HCT116 (cell line): ENCODE data around the gene SCGN. TPM values are rescaled to one million over a fixed set of nuclear protein-coding genes. Genes with fewer than 3 reads are reported as not detected.

Source experiments
- ATAC-seq: fragments of 200-7000 bp; cut with Tn5 transposase; 2 replicates; pipeline ENCODE4 v1.9.1; 2020; ENCODE audit warnings: mild to moderate bottlenecking, moderate library complexity
- BruUV-seq: library from RNA; stranded (reverse); fragments of 400-500 nt; replicated peaks from 2 replicates; lab custom pipeline; 2021; lab: Mats Ljungman, UMichigan
- CTCF ChIA-PET: fragments of 300-600 bp; sonication (Branson Sonifier 250); formaldehyde crosslinking; loops from one replicate; lab custom pipeline; 2021; ENCODE audit warnings: antibody characterized with exemption; lab: Charles Lee
- POLR2A ChIA-PET: fragments of 300-600, 350-600 bp; sonication (Branson Sonifier 250); formaldehyde crosslinking; loops from one replicate; lab custom pipeline; 2021; ENCODE audit warnings: antibody characterized with exemption; lab: Charles Lee
- RAD21 ChIA-PET, 2 experiments: fragments of 300-600 bp; sonication (Branson Sonifier 250); formaldehyde crosslinking; loops; one replicate each; lab custom pipeline; 2023; ENCODE audit warnings: low total read pairs in 2 of 2; ENCODE audit not compliant: uncharacterized antibody in 2 of 2, unreplicated experiment in 2 of 2, low non-redundant PET in 1 of 2; lab: Charles Lee
- DNase-seq: peaks from one replicate; pipeline ENCODE4 v3.0.0-alpha.2; 2010; ENCODE audit warnings: low read depth, low spot score
- H2AFZ ChIP-seq: fragments of 200-600 bp; shearing (Covaris generic), sonication (generic); 2 replicates; pipeline ENCODE4 v1.6.1; 2017; ENCODE audit warnings: low read depth, mixed run types, mixed read lengths, antibody characterized with exemption, low read length; ENCODE audit not compliant: poor library complexity, severe bottlenecking
- H3K27ac ChIP-seq: 2 replicates; pipeline ENCODE4 v1.5.1; 2012; ENCODE audit warnings: low read depth, low read length
- H3K27me3 ChIP-seq: fragments of 200-600 bp; sonication (generic); 2 replicates; pipeline ENCODE4 v1.6.1; 2016; ENCODE audit warnings: mixed run types, low read length, mixed read lengths; ENCODE audit not compliant: insufficient read depth
- H3K36me3 ChIP-seq, 2 experiments: fragments of 200-500 bp in 1 of 2; fragments of 200-600 bp in 1 of 2; sonication (Bioruptor generic) in 1 of 2; sonication (generic) in 1 of 2; 2 replicates each; pipeline versions ENCODE4 v1.5.1 to v1.6.1; 2014 to 2016; ENCODE audit warnings: low read length in 2 of 2, inconsistent platforms in 1 of 2, mixed read lengths in 1 of 2, mixed run types in 1 of 2; ENCODE audit not compliant: insufficient read depth in 2 of 2, control insufficient read depth in 1 of 2
- H3K4me1 ChIP-seq, 2 experiments: fragments of 200-600 bp in 1 of 2; sonication (generic) in 1 of 2; 2 replicates each; pipeline versions ENCODE4 v1.5.1 to v1.6.1; 2012 to 2017; ENCODE audit warnings: low read length in 2 of 2, inconsistent platforms in 1 of 2, mild to moderate bottlenecking in 1 of 2, mixed read lengths in 1 of 2, mixed run types in 1 of 2, moderate library complexity in 1 of 2; ENCODE audit not compliant: insufficient read depth in 2 of 2, control insufficient read depth in 1 of 2
- H3K4me2 ChIP-seq: fragments of 200-600 bp; sonication (generic); 2 replicates; pipeline ENCODE4 v1.6.1; 2017; ENCODE audit warnings: mixed run types, low read length, mixed read lengths
- H3K4me3 ChIP-seq, 2 experiments: fragments of 200-600 bp in 1 of 2; sonication (generic) in 1 of 2; replicated peaks in 1 of 2; 2 replicates each; pipeline ENCODE4 v1.5.1; 2011 to 2016; ENCODE audit warnings: low read length in 2 of 2, control low read depth in 1 of 2, low read depth in 1 of 2, mild to moderate bottlenecking in 1 of 2, mixed read lengths in 1 of 2, mixed run types in 1 of 2
- H3K79me2 ChIP-seq: fragments of 200-600 bp; sonication (generic); 2 replicates; pipeline ENCODE4 v1.6.1; 2017; ENCODE audit warnings: mild to moderate bottlenecking, mixed run types, low read length, moderate library complexity, mixed read lengths; ENCODE audit not compliant: insufficient read depth
- H3K9ac ChIP-seq: fragments of 200-600 bp; sonication (generic); 2 replicates; pipeline ENCODE4 v1.6.1; 2016; ENCODE audit warnings: low read length, mixed read lengths
- H3K9me2 ChIP-seq: fragments of 200-600 bp; sonication (generic), shearing (Covaris generic); 2 replicates; pipeline ENCODE4 v1.6.1; 2017; ENCODE audit warnings: mixed run types, mild to moderate bottlenecking, moderate library complexity; ENCODE audit not compliant: insufficient read depth
- H3K9me3 ChIP-seq, 2 experiments: fragments of 200-500 bp in 1 of 2; fragments of 200-600 bp in 1 of 2; sonication (Bioruptor generic) in 1 of 2; sonication (generic) in 1 of 2; 2 replicates each; pipeline ENCODE4 v1.6.1; 2014 to 2017; ENCODE audit warnings: low read length in 2 of 2, mixed read lengths in 2 of 2, inconsistent platforms in 1 of 2, low read depth in 1 of 2, mild to moderate bottlenecking in 1 of 2, mixed run types in 1 of 2, moderate library complexity in 1 of 2; ENCODE audit not compliant: control insufficient read depth in 1 of 2, insufficient read depth in 1 of 2
- H4K20me1 ChIP-seq: fragments of 200-600 bp; sonication (generic), shearing (Covaris generic); 2 replicates; pipeline ENCODE4 v1.6.1; 2017; ENCODE audit warnings: mixed run types, mild to moderate bottlenecking, moderate library complexity; ENCODE audit not compliant: insufficient read depth
- CBX3 ChIP-seq: IDR thresholded peaks from 2 replicates; pipeline ENCODE4 v1.6.1; 2012; ENCODE audit warnings: low read depth
- EGR1 ChIP-seq: IDR thresholded peaks from 2 replicates; pipeline ENCODE4 v1.6.1; 2012; ENCODE audit warnings: low read depth
- ELF1 ChIP-seq: IDR thresholded peaks from 2 replicates; pipeline ENCODE4 v1.6.1; 2012; ENCODE audit warnings: low read depth, borderline replicate concordance
- EZH2 ChIP-seq: fragments of 200-600 bp; sonication (generic); IDR thresholded peaks from 2 replicates; pipeline ENCODE4 v1.6.1; 2017; ENCODE audit warnings: antibody characterized with exemption, mixed run types
- FOSL1 ChIP-seq: IDR thresholded peaks from 2 replicates; pipeline ENCODE4 v1.6.1; 2012; ENCODE audit warnings: low read depth
- JUND ChIP-seq: IDR thresholded peaks from 2 replicates; pipeline ENCODE4 v1.6.1; 2012
- POLR2A ChIP-seq: IDR thresholded peaks from 2 replicates; pipeline ENCODE4 v1.7.0; 2011; ENCODE audit warnings: borderline replicate concordance; ENCODE audit not compliant: insufficient read depth, insufficient read length; ENCODE audit errors: extremely low read depth
- POLR2AphosphoS5 ChIP-seq: IDR thresholded peaks from 2 replicates; pipeline ENCODE4 v1.6.1; 2011; ENCODE audit warnings: mild to moderate bottlenecking, low read depth, low read length, moderate library complexity
- SRF ChIP-seq: IDR thresholded peaks from 2 replicates; pipeline ENCODE4 v1.6.1; 2012; ENCODE audit warnings: low read depth
- TCF7L2 ChIP-seq: IDR thresholded peaks from 2 replicates; pipeline ENCODE4 v1.7.0; 2011; ENCODE audit warnings: borderline replicate concordance, inconsistent platforms; ENCODE audit not compliant: insufficient read depth, insufficient read length; ENCODE audit errors: extremely low read depth
- YY1 ChIP-seq: IDR thresholded peaks from 2 replicates; pipeline ENCODE4 v1.6.1; 2011; ENCODE audit warnings: low read length, low read depth, moderate library complexity, mild to moderate bottlenecking; ENCODE audit not compliant: insufficient replicate concordance; ENCODE audit errors: extremely low read depth
- ZFX ChIP-seq: fragments of 450-650 bp; IDR thresholded peaks from 2 replicates; pipeline ENCODE4 v1.6.1; 2017
- intact Hi-C: fragments of 100-400 bp; cut with micrococcal nuclease; formaldehyde crosslinking; loops from 2 replicates; pipeline ENCODE4 v1.10.0; 2022
- total RNA-seq: library from RNA; stranded (reverse); gene quantifications from one replicate; pipeline ENCODE4 v1.2.1, GENCODE V29; 2021; ENCODE audit not compliant: unreplicated experiment

The SCGN gene
- total RNA-seq, 1 experiment from 2014 or later = not detected

DNA sequence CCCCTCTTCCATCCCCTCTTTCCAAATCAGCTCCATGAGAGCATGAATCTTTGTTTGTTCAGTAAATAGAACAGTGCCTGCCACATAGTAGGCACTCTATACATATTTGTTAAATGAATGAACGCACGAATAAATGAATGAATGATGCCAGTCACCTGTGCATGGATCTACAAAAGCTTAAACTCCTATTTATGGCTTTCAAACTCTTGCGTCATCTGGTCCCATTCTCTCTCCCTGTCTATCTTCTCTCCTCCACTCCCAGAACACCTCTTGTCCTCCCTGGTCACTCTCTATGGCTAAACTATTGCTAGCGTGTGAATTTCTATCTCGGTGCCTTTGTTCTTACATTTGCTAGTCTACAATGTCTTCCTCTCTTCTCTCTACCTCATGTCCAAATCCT, 24.8 kb downstream of the SCGN start:
- H3K4me2 ChIP-seq = no peak overlapping the region
- intact Hi-C loops = no loop called here
- no peaks in the 10 kb centered on the region for H3K79me2 ChIP-seq
- H3K9me2 ChIP-seq = no peaks in the 10 kb centered on the region
- ATAC-seq = no peak
- H3K27me3 ChIP-seq = no peaks in the 10 kb centered on the region
- CTCF ChIA-PET = no interaction called here
- TF ChIP-seq EZH2 (no peak), POLR2A (no peak), SRF (no peak), TCF7L2 (no peak), ELF1 (no peak), YY1 (no peak), JUND (no peak), ZFX (no peak)
- no peak for DNase-seq
- H3K9me3 ChIP-seq = no peaks in the 10 kb centered on the region
- H3K4me1 ChIP-seq = no peaks in the 10 kb centered on the region
- H3K9ac ChIP-seq = no peak overlapping the region
- H3K27ac ChIP-seq = no peak overlapping the region
- no peak overlapping the region for H3K4me3 ChIP-seq
- POLR2A ChIA-PET = no interaction called here
- BruUV-seq = no TSS peak
- H3K36me3 ChIP-seq = no peaks in the 10 kb centered on the region
- no peak overlapping the region for H2AFZ ChIP-seq
- RAD21 ChIA-PET = no interaction called here
- no peaks in the 10 kb centered on the region for H4K20me1 ChIP-seq

DNA sequence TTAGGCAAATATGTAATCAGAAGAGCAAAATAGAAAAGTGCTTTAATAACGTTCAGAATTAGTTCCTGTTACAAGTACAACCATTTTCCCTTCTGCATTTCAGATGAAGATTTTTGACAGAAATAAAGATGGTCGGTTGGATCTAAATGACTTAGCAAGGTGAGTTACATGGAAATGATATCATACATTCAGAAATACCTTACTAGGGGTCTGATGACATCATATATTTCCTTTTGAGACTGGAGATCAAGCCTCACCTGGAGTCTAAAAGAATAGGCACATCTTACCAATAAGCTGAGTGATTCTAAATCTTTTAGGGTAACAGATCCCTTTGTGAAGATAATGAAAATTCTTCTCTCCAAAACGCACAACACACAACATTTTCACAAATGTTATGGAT, 29.8 kb downstream of the SCGN start:
- Histone ChIP-seq H3K27me3 (no peaks in the 10 kb centered on the region), H2AFZ (no peak overlapping the region), H3K4me3 (no peak overlapping the region), H3K9me2 (no peaks in the 10 kb centered on the region), H3K79me2 (no peaks in the 10 kb centered on the region), H3K4me1 (no peaks in the 10 kb centered on the region), H3K36me3 (no peaks in the 10 kb centered on the region), H3K4me2 (no peak overlapping the region), H3K9ac (no peak overlapping the region), H4K20me1 (no peaks in the 10 kb centered on the region), H3K9me3 (no peaks in the 10 kb centered on the region), H3K27ac (no peak overlapping the region)
- intact Hi-C loops = no loop called here
- no peak for DNase-seq
- ChIA-PET RAD21 (no interaction called here), CTCF (no interaction called here), POLR2A (no interaction called here)
- TF ChIP-seq SRF = no peak
- no peak for TF ChIP-seq POLR2AphosphoS5
- no peak for TF ChIP-seq EGR1
- no peak for TF ChIP-seq FOSL1
- no peak for TF ChIP-seq CBX3
- no peak for TF ChIP-seq ELF1
- ATAC-seq = no peak
- no TSS peak for BruUV-seq
